Measurements from ENCODE around the gene THOC2. TPM values are rescaled to one million over a fixed set of nuclear protein-coding genes. Genes with fewer than 3 reads are reported as not detected.

THOC2 gene
- total and polyA plus RNA-seq, 10 of the 15 experiments (the other 5 are each of a cell fraction or from before 2014, with no cell fraction given), result 64.8 to 136 (median 75.1) TPM

DNA sequence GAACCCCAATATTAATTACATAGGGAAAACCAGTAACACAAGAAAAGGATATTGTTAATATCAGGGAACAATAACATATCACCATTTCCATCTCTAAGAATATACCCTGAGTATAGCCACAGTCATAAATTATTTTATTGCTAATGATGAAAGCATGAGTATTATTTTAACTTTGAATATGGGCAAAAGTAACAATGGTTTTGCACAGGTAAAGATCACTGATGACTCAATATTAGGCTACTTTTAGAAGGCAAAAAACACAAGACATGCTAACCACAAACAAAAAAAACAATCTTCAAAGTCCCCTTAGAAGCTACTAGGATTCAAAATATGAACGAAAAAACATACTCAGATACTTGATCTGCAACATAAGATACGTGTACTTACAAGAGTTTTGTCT lies 36.5 kb downstream of the THOC2 start:
- 26% methylated on average over 2 of the region's 2 CpGs for WGBS (ENCODE audit: insufficient coverage, insufficient replicate concordance, low lambda C conversion rate, missing lambda C conversion rate)

More for the DNA sequence above, 36.5 kb downstream of the THOC2 start:
- ChIA-PET SMC1A (ENCODE audit: uncharacterized antibody, unreplicated experiment) (interaction anchor here (0.8 to 1.2 kb wide), 4 partner anchors 19 to 103 kb away, joined by 3 read pairs; no protein-coding TSS in a partner anchor), RAD21 (ENCODE audit: unreplicated experiment) (no interaction called here), CTCF (no interaction called here), POLR2A (no interaction called here)
- in situ Hi-C loops (cut with MboI) (no loop called here), intact Hi-C loops (cut with micrococcal nuclease; ENCODE audit: unreplicated experiment) (no loop called here)
- Histone ChIP-seq H3K27ac (ENCODE audit: control insufficient read depth, insufficient read depth) (no peak overlapping the region), H3K36me3 (ENCODE audit: control insufficient read depth in 2 of 2, insufficient read depth in 2 of 2, low read length in 1 of 2) (peaks cover 0 to 3% of the 10 kb centered on the region in 2 experiments; a peak in 1 of 4 replicates), H4K20me1 (ENCODE audit: control insufficient read depth, insufficient read depth) (no peaks in the 10 kb centered on the region), H3K27me3 (replicated peaks in 1 of 2; ENCODE audit: control insufficient read depth in 2 of 2, insufficient read depth in 2 of 2, low read length in 1 of 2) (no peaks in the 10 kb centered on the region), H3K79me2 (ENCODE audit: control insufficient read depth, insufficient read depth, low read length) (no peaks in the 10 kb centered on the region), H3K9ac (ENCODE audit: control insufficient read depth, insufficient read depth, low read length) (no peak overlapping the region), H3K9me3 (replicated peaks; ENCODE audit: control insufficient read depth, insufficient read depth, low read length) (no peaks in the 10 kb centered on the region), H3K4me3 (no peak overlapping the region), H3K4me2 (ENCODE audit: control insufficient read depth, insufficient read depth) (no peak overlapping the region), H3K4me1 (ENCODE audit: control insufficient read depth, insufficient read depth, low read length) (no peaks in the 10 kb centered on the region), H2AFZ (ENCODE audit: control insufficient read depth, low read depth, low read length) (no peak overlapping the region)
- TF ChIP-seq EZH2 (IDR thresholded peaks at IDR 0.05; ENCODE audit: borderline replicate concordance, control insufficient read depth, low read depth, low read length), result no peak
- no peak for TF ChIP-seq BCL11A (IDR thresholded peaks at IDR 0.05; ENCODE audit: low read depth, low read length)
- no peak for TF ChIP-seq HCFC1 (IDR thresholded peaks at IDR 0.05; ENCODE audit: low read length)
- TF ChIP-seq, protein P1, sequence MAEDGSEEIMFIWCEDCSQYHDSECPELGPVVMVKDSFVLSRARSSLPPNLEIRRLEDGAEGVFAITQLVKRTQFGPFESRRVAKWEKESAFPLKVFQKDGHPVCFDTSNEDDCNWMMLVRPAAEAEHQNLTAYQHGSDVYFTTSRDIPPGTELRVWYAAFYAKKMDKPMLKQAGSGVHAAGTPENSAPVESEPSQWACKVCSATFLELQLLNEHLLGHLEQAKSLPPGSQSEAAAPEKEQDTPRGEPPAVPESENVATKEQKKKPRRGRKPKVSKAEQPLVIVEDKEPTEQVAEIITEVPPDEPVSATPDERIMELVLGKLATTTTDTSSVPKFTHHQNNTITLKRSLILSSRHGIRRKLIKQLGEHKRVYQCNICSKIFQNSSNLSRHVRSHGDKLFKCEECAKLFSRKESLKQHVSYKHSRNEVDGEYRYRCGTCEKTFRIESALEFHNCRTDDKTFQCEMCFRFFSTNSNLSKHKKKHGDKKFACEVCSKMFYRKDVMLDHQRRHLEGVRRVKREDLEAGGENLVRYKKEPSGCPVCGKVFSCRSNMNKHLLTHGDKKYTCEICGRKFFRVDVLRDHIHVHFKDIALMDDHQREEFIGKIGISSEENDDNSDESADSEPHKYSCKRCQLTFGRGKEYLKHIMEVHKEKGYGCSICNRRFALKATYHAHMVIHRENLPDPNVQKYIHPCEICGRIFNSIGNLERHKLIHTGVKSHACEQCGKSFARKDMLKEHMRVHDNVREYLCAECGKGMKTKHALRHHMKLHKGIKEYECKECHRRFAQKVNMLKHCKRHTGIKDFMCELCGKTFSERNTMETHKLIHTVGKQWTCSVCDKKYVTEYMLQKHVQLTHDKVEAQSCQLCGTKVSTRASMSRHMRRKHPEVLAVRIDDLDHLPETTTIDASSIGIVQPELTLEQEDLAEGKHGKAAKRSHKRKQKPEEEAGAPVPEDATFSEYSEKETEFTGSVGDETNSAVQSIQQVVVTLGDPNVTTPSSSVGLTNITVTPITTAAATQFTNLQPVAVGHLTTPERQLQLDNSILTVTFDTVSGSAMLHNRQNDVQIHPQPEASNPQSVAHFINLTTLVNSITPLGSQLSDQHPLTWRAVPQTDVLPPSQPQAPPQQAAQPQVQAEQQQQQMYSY (CRISPR knock-in tag; IDR thresholded peaks at IDR 0.05), result no peak
- TF ChIP-seq, protein P2, sequence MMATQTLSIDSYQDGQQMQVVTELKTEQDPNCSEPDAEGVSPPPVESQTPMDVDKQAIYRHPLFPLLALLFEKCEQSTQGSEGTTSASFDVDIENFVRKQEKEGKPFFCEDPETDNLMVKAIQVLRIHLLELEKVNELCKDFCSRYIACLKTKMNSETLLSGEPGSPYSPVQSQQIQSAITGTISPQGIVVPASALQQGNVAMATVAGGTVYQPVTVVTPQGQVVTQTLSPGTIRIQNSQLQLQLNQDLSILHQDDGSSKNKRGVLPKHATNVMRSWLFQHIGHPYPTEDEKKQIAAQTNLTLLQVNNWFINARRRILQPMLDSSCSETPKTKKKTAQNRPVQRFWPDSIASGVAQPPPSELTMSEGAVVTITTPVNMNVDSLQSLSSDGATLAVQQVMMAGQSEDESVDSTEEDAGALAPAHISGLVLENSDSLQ (IDR thresholded peaks at IDR 0.05), result no peak
- TF ChIP-seq, protein P3, sequence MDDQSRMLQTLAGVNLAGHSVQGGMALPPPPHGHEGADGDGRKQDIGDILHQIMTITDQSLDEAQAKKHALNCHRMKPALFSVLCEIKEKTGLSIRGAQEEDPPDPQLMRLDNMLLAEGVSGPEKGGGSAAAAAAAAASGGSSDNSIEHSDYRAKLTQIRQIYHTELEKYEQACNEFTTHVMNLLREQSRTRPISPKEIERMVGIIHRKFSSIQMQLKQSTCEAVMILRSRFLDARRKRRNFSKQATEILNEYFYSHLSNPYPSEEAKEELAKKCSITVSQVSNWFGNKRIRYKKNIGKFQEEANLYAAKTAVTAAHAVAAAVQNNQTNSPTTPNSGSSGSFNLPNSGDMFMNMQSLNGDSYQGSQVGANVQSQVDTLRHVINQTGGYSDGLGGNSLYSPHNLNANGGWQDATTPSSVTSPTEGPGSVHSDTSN (IDR thresholded peaks at IDR 0.05; ENCODE audit: insufficient replicate concordance, low read depth, low read length), result no peak
- TF ChIP-seq, protein P4, sequence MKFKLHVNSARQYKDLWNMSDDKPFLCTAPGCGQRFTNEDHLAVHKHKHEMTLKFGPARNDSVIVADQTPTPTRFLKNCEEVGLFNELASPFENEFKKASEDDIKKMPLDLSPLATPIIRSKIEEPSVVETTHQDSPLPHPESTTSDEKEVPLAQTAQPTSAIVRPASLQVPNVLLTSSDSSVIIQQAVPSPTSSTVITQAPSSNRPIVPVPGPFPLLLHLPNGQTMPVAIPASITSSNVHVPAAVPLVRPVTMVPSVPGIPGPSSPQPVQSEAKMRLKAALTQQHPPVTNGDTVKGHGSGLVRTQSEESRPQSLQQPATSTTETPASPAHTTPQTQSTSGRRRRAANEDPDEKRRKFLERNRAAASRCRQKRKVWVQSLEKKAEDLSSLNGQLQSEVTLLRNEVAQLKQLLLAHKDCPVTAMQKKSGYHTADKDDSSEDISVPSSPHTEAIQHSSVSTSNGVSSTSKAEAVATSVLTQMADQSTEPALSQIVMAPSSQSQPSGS (IDR thresholded peaks at IDR 0.05; ENCODE audit: low read length), result no peak
- no peak for TF ChIP-seq SUPT20H (IDR thresholded peaks at IDR 0.05; ENCODE audit: borderline replicate concordance, control insufficient read depth, low read depth, low read length)
- no peak for TF ChIP-seq BACH1 (IDR thresholded peaks at IDR 0.05; ENCODE audit: borderline replicate concordance)
- no TSS peak for BruUV-seq (replicated peaks)
- DNase-seq (ENCODE audit: low read depth, low spot score) (no peak), ATAC-seq (no peak), FAIRE-seq (no peak)

All from GM12878 (cell line).